GM12878 (cell line): ENCODE measurements around the gene PLPPR1. TPM values are rescaled to one million over a fixed set of nuclear protein-coding genes. Genes with fewer than 3 reads are reported as not detected.

Source experiments
- ATAC-seq: fragments of 200-7000 bp; cut with Tn5 transposase; 3 replicates; pipeline ENCODE4 v1.9.1; 2020; ENCODE audit warnings: mild to moderate bottlenecking, moderate library complexity
- BruUV-seq: library from RNA; stranded (reverse); fragments of 400-500 nt; replicated peaks from 2 replicates; lab custom pipeline; 2021; lab: Mats Ljungman, UMichigan
- CTCF ChIA-PET: fragments of 300-600 bp; sonication (Branson Sonifier 250); formaldehyde crosslinking; extraction: SDS; loops from one replicate; lab custom pipeline; 2021; ENCODE audit warnings: inconsistent platforms; lab: Yijun Ruan, JAX
- POLR2A ChIA-PET: fragments of 350-600 bp; formaldehyde crosslinking; extraction: SDS; loops from one replicate; lab custom pipeline; 2021; ENCODE audit warnings: inconsistent platforms; lab: Charles Lee
- RAD21 ChIA-PET: fragments of 300-600 bp; sonication (Branson Sonifier 250); formaldehyde crosslinking; loops from one replicate; lab custom pipeline; 2023; ENCODE audit warnings: antibody characterized with exemption; ENCODE audit not compliant: unreplicated experiment; lab: Charles Lee
- SMC1A ChIA-PET: fragments of 300-600 bp; sonication (Branson Sonifier 250); formaldehyde crosslinking; loops from one replicate; lab custom pipeline; 2023; ENCODE audit not compliant: unreplicated experiment, uncharacterized antibody; lab: Charles Lee
- DNase-seq: peaks from one replicate; pipeline ENCODE4 v3.0.0-alpha.2; 2011; ENCODE audit warnings: low read depth, low spot score
- FAIRE-seq: peaks from 3 replicates; lab custom pipeline; 2011; peaks lifted over from hg19 to GRCh38; lab: Jason Lieb, UNC
- H2AFZ ChIP-seq: 2 replicates; pipeline ENCODE4 v1.6.0; 2011; ENCODE audit warnings: low read depth, low read length, control low read depth; ENCODE audit not compliant: control insufficient read depth
- H3K27ac ChIP-seq: 2 replicates; pipeline ENCODE4 v1.5.1; 2011; ENCODE audit warnings: control low read depth; ENCODE audit not compliant: control insufficient read depth, insufficient read depth
- H3K27me3 ChIP-seq, 2 experiments: replicated peaks in 1 of 2; 2 replicates each; pipeline versions ENCODE4 v1.6.0 to v1.6.1; 2011; ENCODE audit warnings: low read length in 1 of 2; ENCODE audit not compliant: control insufficient read depth in 2 of 2, insufficient read depth in 2 of 2
- H3K36me3 ChIP-seq, 2 experiments: 2 replicates each; pipeline ENCODE4 v1.5.1; 2011; ENCODE audit warnings: low read length in 1 of 2; ENCODE audit not compliant: control insufficient read depth in 2 of 2, insufficient read depth in 2 of 2
- H3K4me1 ChIP-seq: 2 replicates; pipeline ENCODE4 v1.6.1; 2011; ENCODE audit warnings: mild to moderate bottlenecking, low read length, moderate library complexity, mixed read lengths; ENCODE audit not compliant: control insufficient read depth, insufficient read depth
- H3K4me2 ChIP-seq: 2 replicates; pipeline ENCODE4 v1.6.0; 2011; ENCODE audit warnings: control low read depth; ENCODE audit not compliant: control insufficient read depth, insufficient read depth
- H3K4me3 ChIP-seq: fragments of 200-600 bp; sonication (generic); 2 replicates; pipeline ENCODE4 v1.5.1; 2016
- H3K79me2 ChIP-seq: 2 replicates; pipeline ENCODE4 v1.6.0; 2011; ENCODE audit warnings: low read length; ENCODE audit not compliant: control insufficient read depth, insufficient read depth
- H3K9ac ChIP-seq: 2 replicates; pipeline ENCODE4 v1.8.0; 2011; ENCODE audit warnings: low read length, control low read depth, mixed read lengths; ENCODE audit not compliant: control insufficient read depth, insufficient read depth
- H3K9me3 ChIP-seq: replicated peaks from 3 replicates; pipeline ENCODE4 v1.5.1; 2011; ENCODE audit warnings: mild to moderate bottlenecking, low read length; ENCODE audit not compliant: control insufficient read depth, insufficient read depth
- H4K20me1 ChIP-seq: 2 replicates; pipeline ENCODE4 v1.6.0; 2011; ENCODE audit not compliant: control insufficient read depth, insufficient read depth
- IKZF1 ChIP-seq: fragments of 450-650 bp; conservative IDR thresholded peaks from 2 replicates; pipeline ENCODE4 v1.6.1; 2017; ENCODE audit warnings: antibody characterized with exemption, mild to moderate bottlenecking
- WGBS: methylation state at CpG from one replicate; pipeline ENCODE4 v1.1.6; 2016; ENCODE audit warnings: low lambda C conversion rate; ENCODE audit not compliant: insufficient replicate concordance, insufficient coverage; ENCODE audit errors: missing lambda C conversion rate; 5-methylcytosine and 5-hydroxymethylcytosine counted together
- in situ Hi-C: fragments of 300-500 bp; cut with MboI; formaldehyde crosslinking; loops from 9 replicates; pipeline ENCODE4 v1.14.3; 2018; ENCODE audit warnings: mixed read lengths
- intact Hi-C: fragments of 100-400 bp; cut with micrococcal nuclease; formaldehyde crosslinking; loops from one replicate; pipeline ENCODE4 v1.14.2; 2022; ENCODE audit not compliant: unreplicated experiment
- polyA plus RNA-seq, 11 experiments: library from polyadenylated mRNA; depleted of rRNA in 4 of 11; unstranded in 6 of 11; stranded (reverse) in 5 of 11; fragments of >200 nt; fragmentation: Nextera tagmentation in 4 of 11; fragmentation: Illumina TruSeq in 1 of 11; extraction: Ambion mirVana in 4 of 11; extraction: Trizol in 1 of 11; gene quantifications; 1 replicate in 1 of 11; 2 replicates in 10 of 11; pipeline versions ENCODE4 v1.2.1 to v1.2.3, GENCODE V29; 2011 to 2016; ENCODE audit warnings: inconsistent platforms in 2 of 11, missing spikeins in 2 of 11, low read depth in 1 of 11
- total RNA-seq, 4 experiments: library from RNA; depleted of rRNA in 3 of 4; stranded (reverse); fragments of >200 nt in 3 of 4; fragmentation: Illumina TruSeq in 1 of 4; extraction: Trizol in 1 of 4; gene quantifications; 2 replicates each; pipeline versions ENCODE4 v1.2.1 to v1.2.3, GENCODE V29; 2013 to 2021
- TF ChIP-seq, protein P1 (sequence below): IDR thresholded peaks from 2 replicates; pipeline ENCODE4 v1.6.1; 2012; ENCODE audit warnings: low read depth, low read length, improper control_type of control experiment
- TF ChIP-seq, protein P2 (sequence below), 3 experiments: IDR thresholded peaks in 2 of 3; conservative IDR thresholded peaks in 1 of 3; 2 replicates each; pipeline ENCODE4 v1.5.1; 2011; ENCODE audit warnings: low read depth in 3 of 3, low read length in 3 of 3, mild to moderate bottlenecking in 3 of 3, control low read depth in 2 of 3, moderate library complexity in 2 of 3, inconsistent platforms in 1 of 3, mixed read lengths in 1 of 3; ENCODE audit not compliant: control insufficient read depth in 2 of 3, insufficient read depth in 1 of 3; ENCODE audit errors: extremely low read depth in 1 of 3
- TF ChIP-seq, protein P3 (sequence below): fragments of 450-650 bp; IDR thresholded peaks from 2 replicates; pipeline ENCODE4 v1.6.1; 2014; ENCODE audit warnings: mild to moderate bottlenecking

Gene PLPPR1
- total and polyA plus RNA-seq, 10 of the 15 experiments (the other 5 are each of a cell fraction or from before 2014, with no cell fraction given): 0.69 TPM; not detected in 9

DNA sequence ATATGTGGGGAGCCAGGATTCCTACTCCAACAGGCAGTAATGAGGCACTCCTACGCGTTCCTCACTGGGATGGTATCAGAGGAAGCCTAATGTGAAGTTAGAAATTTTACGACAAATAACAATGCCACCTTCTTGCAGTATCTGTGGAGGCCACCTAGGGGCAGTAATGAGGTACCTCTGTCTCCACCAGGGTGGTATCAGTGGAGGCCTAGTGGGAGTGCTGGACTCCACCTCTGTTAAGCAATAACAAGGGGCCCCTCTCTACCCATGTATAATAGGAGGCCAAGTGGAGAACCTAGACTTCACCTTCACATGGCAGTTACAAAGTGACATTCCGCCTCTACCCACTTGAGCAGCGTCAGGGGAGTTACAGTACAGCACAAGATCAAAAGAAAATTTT lies 147.9 kb downstream of the PLPPR1 start:
- BruUV-seq: no TSS peak
- CTCF ChIA-PET: no interaction called here
- POLR2A ChIA-PET: no interaction called here

More for the DNA sequence above, 147.9 kb downstream of the PLPPR1 start:
- Histone ChIP-seq H2AFZ (no peak overlapping the region), H3K36me3 (no peaks in the 10 kb centered on the region), H3K9ac (no peak overlapping the region), H3K27me3 (no peaks in the 10 kb centered on the region), H3K4me1 (no peaks in the 10 kb centered on the region), H3K4me3 (no peak overlapping the region), H4K20me1 (no peaks in the 10 kb centered on the region), H3K79me2 (no peaks in the 10 kb centered on the region), H3K27ac (no peak overlapping the region), H3K9me3 (no peaks in the 10 kb centered on the region), H3K4me2 (no peak overlapping the region)
- in situ Hi-C loops: no loop called here
- TF ChIP-seq, protein P1, sequence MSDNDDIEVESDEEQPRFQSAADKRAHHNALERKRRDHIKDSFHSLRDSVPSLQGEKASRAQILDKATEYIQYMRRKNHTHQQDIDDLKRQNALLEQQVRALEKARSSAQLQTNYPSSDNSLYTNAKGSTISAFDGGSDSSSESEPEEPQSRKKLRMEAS: no peak
- TF ChIP-seq, protein P2, sequence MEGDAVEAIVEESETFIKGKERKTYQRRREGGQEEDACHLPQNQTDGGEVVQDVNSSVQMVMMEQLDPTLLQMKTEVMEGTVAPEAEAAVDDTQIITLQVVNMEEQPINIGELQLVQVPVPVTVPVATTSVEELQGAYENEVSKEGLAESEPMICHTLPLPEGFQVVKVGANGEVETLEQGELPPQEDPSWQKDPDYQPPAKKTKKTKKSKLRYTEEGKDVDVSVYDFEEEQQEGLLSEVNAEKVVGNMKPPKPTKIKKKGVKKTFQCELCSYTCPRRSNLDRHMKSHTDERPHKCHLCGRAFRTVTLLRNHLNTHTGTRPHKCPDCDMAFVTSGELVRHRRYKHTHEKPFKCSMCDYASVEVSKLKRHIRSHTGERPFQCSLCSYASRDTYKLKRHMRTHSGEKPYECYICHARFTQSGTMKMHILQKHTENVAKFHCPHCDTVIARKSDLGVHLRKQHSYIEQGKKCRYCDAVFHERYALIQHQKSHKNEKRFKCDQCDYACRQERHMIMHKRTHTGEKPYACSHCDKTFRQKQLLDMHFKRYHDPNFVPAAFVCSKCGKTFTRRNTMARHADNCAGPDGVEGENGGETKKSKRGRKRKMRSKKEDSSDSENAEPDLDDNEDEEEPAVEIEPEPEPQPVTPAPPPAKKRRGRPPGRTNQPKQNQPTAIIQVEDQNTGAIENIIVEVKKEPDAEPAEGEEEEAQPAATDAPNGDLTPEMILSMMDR (IDR thresholded peaks at IDR 0.05 in 2 of 3, conservative IDR thresholded peaks at IDR 0.05 in 1 of 3; ENCODE audit: control insufficient read depth in 2 of 3, extremely low read depth in 1 of 3, insufficient read depth in 1 of 3, low read depth in 3 of 3, low read length in 3 of 3): peak in 2 of 3 experiments; percentile 21 to 26; a peak in 2 of 6 replicates
- TF ChIP-seq, protein P3, sequence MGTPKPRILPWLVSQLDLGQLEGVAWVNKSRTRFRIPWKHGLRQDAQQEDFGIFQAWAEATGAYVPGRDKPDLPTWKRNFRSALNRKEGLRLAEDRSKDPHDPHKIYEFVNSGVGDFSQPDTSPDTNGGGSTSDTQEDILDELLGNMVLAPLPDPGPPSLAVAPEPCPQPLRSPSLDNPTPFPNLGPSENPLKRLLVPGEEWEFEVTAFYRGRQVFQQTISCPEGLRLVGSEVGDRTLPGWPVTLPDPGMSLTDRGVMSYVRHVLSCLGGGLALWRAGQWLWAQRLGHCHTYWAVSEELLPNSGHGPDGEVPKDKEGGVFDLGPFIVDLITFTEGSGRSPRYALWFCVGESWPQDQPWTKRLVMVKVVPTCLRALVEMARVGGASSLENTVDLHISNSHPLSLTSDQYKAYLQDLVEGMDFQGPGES: no peak
- TF ChIP-seq IKZF1: no peak
- intact Hi-C loops: no loop called here
- ATAC-seq (peak; percentile 46; the same call in 2 of the 3 replicates), DNase-seq (no peak), FAIRE-seq (no peak)
- RAD21 ChIA-PET: no interaction called here
- SMC1A ChIA-PET: no interaction called here
- WGBS: 58% methylated on average over 5 of the region's 5 CpGs
